H1 (cell line): ENCODE results near the gene LCOR. TPM values are rescaled to one million over a fixed set of nuclear protein-coding genes. Genes with fewer than 3 reads are reported as not detected.

Experiments
- BCL11A ChIP-seq, 2 experiments: IDR thresholded peaks; one replicate each; pipeline ENCODE4 v1.6.1; 2011; ENCODE audit warnings: low read depth in 2 of 2, low read length in 2 of 2, mild to moderate bottlenecking in 2 of 2
- POU5F1 ChIP-seq: IDR thresholded peaks from 2 replicates; pipeline ENCODE4 v1.6.1; 2011; ENCODE audit warnings: low read depth, mild to moderate bottlenecking, low read length, moderate library complexity
- polyA plus RNA-seq, 7 experiments: library from polyadenylated mRNA; depleted of rRNA in 3 of 7; stranded (reverse) in 5 of 7; unstranded in 2 of 7; fragments of >200 nt in 5 of 7; fragments of 200-250 nt in 2 of 7; gene quantifications; 1 replicate in 5 of 7; 2 replicates in 1 of 7; 4 replicates in 1 of 7; pipeline versions ENCODE4 v1.2.1 to v1.2.3, GENCODE V29; 2011 to 2013; ENCODE audit warnings: missing spikeins in 2 of 7, mixed read lengths in 2 of 7
- total RNA-seq: library from RNA; stranded (reverse); fragmentation: NEBNext Ultra II Directional; extraction: Animal tissue kit (Norgen Biotek cat#: 25700); gene quantifications from 2 replicates; pipeline ENCODE4 v1.2.1, GENCODE V29; 2021
- TF ChIP-seq, protein P1 (sequence below): fragments of 300-600 bp; sonication (generic); IDR thresholded peaks from 2 replicates; pipeline ENCODE4 v1.7.1; 2012; ENCODE audit warnings: low read length, moderate library complexity, mild to moderate bottlenecking, inconsistent platforms; ENCODE audit not compliant: insufficient replicate concordance

LCOR gene
- total and polyA plus RNA-seq, 2 of the 8 experiments (the other 6 are each of a cell fraction or from before 2014, with no cell fraction given) = 4.7 to 25.5 TPM

DNA sequence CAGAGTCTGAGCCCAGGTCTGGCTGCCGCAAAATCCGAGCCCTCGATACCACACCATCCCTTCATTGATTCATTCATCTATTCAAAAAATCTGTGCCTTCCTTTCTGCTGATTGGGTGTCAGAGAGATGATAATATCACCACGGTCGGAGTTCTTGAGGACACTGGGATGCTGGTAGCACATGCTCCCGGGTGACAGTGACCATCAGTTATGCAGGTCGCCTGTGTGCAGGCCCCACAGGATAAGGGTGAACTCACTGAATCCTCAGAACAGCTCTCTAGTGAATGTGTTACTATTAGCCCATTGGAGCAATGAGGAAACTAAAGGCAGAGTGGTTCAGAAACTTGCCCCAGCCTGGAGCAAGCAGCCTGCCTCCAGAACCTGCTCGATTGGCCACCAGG is 208.6 kb downstream of the LCOR start (continued):
- TF ChIP-seq, protein P1, sequence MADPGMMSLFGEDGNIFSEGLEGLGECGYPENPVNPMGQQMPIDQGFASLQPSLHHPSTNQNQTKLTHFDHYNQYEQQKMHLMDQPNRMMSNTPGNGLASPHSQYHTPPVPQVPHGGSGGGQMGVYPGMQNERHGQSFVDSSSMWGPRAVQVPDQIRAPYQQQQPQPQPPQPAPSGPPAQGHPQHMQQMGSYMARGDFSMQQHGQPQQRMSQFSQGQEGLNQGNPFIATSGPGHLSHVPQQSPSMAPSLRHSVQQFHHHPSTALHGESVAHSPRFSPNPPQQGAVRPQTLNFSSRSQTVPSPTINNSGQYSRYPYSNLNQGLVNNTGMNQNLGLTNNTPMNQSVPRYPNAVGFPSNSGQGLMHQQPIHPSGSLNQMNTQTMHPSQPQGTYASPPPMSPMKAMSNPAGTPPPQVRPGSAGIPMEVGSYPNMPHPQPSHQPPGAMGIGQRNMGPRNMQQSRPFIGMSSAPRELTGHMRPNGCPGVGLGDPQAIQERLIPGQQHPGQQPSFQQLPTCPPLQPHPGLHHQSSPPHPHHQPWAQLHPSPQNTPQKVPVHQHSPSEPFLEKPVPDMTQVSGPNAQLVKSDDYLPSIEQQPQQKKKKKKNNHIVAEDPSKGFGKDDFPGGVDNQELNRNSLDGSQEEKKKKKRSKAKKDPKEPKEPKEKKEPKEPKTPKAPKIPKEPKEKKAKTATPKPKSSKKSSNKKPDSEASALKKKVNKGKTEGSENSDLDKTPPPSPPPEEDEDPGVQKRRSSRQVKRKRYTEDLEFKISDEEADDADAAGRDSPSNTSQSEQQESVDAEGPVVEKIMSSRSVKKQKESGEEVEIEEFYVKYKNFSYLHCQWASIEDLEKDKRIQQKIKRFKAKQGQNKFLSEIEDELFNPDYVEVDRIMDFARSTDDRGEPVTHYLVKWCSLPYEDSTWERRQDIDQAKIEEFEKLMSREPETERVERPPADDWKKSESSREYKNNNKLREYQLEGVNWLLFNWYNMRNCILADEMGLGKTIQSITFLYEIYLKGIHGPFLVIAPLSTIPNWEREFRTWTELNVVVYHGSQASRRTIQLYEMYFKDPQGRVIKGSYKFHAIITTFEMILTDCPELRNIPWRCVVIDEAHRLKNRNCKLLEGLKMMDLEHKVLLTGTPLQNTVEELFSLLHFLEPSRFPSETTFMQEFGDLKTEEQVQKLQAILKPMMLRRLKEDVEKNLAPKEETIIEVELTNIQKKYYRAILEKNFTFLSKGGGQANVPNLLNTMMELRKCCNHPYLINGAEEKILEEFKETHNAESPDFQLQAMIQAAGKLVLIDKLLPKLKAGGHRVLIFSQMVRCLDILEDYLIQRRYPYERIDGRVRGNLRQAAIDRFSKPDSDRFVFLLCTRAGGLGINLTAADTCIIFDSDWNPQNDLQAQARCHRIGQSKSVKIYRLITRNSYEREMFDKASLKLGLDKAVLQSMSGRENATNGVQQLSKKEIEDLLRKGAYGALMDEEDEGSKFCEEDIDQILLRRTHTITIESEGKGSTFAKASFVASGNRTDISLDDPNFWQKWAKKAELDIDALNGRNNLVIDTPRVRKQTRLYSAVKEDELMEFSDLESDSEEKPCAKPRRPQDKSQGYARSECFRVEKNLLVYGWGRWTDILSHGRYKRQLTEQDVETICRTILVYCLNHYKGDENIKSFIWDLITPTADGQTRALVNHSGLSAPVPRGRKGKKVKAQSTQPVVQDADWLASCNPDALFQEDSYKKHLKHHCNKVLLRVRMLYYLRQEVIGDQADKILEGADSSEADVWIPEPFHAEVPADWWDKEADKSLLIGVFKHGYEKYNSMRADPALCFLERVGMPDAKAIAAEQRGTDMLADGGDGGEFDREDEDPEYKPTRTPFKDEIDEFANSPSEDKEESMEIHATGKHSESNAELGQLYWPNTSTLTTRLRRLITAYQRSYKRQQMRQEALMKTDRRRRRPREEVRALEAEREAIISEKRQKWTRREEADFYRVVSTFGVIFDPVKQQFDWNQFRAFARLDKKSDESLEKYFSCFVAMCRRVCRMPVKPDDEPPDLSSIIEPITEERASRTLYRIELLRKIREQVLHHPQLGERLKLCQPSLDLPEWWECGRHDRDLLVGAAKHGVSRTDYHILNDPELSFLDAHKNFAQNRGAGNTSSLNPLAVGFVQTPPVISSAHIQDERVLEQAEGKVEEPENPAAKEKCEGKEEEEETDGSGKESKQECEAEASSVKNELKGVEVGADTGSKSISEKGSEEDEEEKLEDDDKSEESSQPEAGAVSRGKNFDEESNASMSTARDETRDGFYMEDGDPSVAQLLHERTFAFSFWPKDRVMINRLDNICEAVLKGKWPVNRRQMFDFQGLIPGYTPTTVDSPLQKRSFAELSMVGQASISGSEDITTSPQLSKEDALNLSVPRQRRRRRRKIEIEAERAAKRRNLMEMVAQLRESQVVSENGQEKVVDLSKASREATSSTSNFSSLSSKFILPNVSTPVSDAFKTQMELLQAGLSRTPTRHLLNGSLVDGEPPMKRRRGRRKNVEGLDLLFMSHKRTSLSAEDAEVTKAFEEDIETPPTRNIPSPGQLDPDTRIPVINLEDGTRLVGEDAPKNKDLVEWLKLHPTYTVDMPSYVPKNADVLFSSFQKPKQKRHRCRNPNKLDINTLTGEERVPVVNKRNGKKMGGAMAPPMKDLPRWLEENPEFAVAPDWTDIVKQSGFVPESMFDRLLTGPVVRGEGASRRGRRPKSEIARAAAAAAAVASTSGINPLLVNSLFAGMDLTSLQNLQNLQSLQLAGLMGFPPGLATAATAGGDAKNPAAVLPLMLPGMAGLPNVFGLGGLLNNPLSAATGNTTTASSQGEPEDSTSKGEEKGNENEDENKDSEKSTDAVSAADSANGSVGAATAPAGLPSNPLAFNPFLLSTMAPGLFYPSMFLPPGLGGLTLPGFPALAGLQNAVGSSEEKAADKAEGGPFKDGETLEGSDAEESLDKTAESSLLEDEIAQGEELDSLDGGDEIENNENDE = no peak
- TF ChIP-seq POU5F1 = no peak
- no peak for TF ChIP-seq BCL11A (IDR thresholded peaks at IDR 0.05; ENCODE audit: low read depth in 2 of 2, low read length in 2 of 2)
